ENCODE data around the gene ACOX3. TPM values are rescaled to one million over a fixed set of nuclear protein-coding genes. Genes with fewer than 3 reads are reported as not detected.

The ACOX3 gene
- total and polyA plus RNA-seq, 2 of the 8 experiments (the other 6 are each of a cell fraction or from before 2014, with no cell fraction given) = 2.5 to 9.9 TPM

DNA sequence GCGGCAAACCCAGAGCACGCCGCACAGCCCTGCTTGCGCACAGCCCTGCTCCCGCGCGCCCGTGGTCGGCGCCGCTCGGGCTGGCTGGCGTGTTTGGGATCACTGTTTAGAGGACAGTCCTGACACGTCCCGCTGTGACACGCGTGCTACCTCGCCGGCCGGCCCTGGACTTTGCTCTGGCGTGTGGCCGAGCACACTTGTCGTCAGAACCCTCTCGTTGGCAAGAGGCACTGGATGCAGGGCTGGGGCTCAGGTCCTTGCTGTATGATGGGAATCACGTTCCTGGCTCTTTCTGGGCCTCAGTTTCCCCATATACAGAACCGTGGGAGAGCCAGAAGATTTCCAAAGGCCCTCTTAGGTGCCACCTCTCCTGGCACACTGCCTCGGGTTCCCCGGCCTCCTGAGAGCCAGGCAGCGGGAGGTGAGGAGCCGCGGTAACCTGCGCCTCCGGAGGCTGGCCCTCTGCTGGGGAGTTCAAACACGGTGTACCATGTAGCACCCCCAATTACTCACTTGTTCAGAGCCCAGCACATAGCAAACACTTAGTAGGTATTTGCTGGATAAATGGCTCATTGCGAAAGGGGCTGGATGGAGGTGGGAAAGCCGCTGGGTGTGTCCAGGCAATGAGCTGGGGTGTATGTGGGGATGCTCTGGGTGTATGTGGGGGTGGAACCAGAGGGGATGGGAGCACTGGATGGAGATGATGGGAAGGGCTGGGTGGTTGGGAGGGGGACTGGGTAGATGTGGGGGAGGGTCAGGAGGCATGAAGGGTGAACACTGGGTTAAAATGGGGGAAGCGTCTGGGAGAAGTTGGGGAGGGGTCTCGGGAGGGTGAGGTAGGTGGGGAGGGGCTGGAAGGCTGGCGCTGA is 94.3 kb downstream of the ACOX3 start (continued):
- no peak for TF ChIP-seq NRF1 (IDR thresholded peaks at IDR 0.05; ENCODE audit: low read depth, low read length)
- no peak for TF ChIP-seq NANOG (IDR thresholded peaks at IDR 0.05; ENCODE audit: insufficient read depth, low read depth, low read length, poor library complexity, severe bottlenecking)
- no peak for TF ChIP-seq TEAD4 (IDR thresholded peaks at IDR 0.05; ENCODE audit: low read depth, low read length)
- TF ChIP-seq EP300 (IDR thresholded peaks at IDR 0.05; ENCODE audit: borderline replicate concordance in 1 of 2, low read depth in 2 of 2, low read length in 2 of 2) = no peak
